SK-N-MC (cell line): ENCODE results near the gene GPNMB.

Experiments used
- EZH2 ChIP-seq: fragments of 200-600 bp; sonication (generic); IDR thresholded peaks from one replicate; pipeline ENCODE4 v1.6.1; 2017; ENCODE audit warnings: antibody characterized with exemption
- POLR2AphosphoS5 ChIP-seq: IDR thresholded peaks from 2 replicates; pipeline ENCODE4 v1.6.1; 2012; ENCODE audit warnings: mild to moderate bottlenecking, low read depth, low read length, borderline replicate concordance

GRCh38 chr7:23268746-23269145 is 22.2 kb downstream of the GPNMB start:
- TF ChIP-seq POLR2AphosphoS5 (no peak), EZH2 (no peak)
